HT-29 (cell line): Measurements from ENCODE around the gene GPR146. TPM values are rescaled to one million over a fixed set of nuclear protein-coding genes. Genes with fewer than 3 reads are reported as not detected.

Experiments used
- DNase-seq: peaks from one replicate; pipeline ENCODE4 v3.0.0-alpha.2; 2015; ENCODE audit warnings: low spot score
- total RNA-seq: library from RNA; depleted of rRNA; stranded (reverse); fragments of >200 nt; shearing (Covaris generic); gene quantifications from 2 replicates; pipeline ENCODE4 v1.2.3, GENCODE V29; 2014

GPR146 gene
- total RNA-seq, 1 experiment from 2014 or later = 4.3 TPM

DNA sequence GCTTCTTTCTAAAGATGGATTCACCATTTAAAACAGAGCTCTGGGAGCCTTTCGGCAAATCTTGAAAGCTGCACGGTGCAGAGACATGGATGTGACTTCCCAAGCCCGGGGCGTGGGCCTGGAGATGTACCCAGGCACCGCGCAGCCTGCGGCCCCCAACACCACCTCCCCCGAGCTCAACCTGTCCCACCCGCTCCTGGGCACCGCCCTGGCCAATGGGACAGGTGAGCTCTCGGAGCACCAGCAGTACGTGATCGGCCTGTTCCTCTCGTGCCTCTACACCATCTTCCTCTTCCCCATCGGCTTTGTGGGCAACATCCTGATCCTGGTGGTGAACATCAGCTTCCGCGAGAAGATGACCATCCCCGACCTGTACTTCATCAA is 47.3 kb downstream of the GPR146 start:
- DNase-seq = no peak

DNA sequence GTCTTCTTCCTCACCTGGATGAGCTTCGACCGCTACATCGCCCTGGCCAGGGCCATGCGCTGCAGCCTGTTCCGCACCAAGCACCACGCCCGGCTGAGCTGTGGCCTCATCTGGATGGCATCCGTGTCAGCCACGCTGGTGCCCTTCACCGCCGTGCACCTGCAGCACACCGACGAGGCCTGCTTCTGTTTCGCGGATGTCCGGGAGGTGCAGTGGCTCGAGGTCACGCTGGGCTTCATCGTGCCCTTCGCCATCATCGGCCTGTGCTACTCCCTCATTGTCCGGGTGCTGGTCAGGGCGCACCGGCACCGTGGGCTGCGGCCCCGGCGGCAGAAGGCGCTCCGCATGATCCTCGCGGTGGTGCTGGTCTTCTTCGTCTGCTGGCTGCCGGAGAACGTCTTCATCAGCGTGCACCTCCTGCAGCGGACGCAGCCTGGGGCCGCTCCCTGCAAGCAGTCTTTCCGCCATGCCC is 47.9 kb downstream of the GPR146 start:
- DNase-seq = no peak

DNA sequence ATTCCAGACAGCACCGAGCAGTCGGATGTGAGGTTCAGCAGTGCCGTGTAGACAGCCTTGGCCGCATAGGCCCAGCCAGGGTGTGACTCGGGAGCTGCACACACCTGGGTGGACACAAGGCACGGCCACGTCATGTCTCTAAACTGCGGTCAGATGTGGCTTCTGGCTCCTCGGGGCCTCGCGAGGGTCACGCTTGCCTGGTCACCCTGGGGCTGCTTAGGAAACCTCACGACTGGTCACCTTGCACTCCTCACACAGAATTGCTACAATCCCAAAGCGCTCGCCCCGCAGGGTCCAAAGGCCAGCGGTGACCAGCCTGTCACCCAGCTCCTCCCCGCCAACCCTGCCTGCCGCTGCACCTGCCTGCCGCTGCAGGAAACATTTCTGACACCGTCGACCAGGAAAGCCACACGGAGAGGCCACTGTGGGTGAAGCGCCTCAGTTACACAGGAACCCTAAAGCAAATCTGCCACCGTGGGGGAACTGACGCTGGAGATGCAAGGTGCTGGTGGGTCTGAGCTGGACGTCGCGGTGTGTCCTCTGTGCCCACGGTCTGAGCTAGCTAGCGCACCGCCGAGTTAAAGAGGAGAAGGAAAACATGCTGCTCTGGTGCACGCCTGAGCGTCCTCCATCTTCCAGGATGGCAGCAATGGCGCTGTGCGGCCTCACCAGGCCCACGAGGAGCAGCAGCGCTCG is 48.6 kb downstream of the GPR146 start:
- DNase-seq = no peak

DNA sequence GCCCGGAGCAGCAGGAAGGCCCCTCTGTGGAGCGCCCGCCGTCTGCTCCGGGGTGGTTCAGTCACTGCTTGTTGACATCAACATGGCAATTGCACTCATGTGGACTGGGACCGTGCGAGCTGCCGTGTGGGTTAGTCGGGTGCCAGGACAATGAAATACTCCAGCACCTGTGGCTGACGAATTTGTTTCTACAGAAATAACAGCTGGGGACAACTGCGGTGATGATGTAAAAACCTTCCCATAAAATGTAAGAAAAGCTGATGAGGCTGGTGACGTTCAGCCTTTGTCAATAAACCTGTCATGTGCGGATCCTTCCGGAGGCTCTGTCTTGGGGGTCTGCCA is 49.1 kb downstream of the GPR146 start:
- no peak for DNase-seq

DNA sequence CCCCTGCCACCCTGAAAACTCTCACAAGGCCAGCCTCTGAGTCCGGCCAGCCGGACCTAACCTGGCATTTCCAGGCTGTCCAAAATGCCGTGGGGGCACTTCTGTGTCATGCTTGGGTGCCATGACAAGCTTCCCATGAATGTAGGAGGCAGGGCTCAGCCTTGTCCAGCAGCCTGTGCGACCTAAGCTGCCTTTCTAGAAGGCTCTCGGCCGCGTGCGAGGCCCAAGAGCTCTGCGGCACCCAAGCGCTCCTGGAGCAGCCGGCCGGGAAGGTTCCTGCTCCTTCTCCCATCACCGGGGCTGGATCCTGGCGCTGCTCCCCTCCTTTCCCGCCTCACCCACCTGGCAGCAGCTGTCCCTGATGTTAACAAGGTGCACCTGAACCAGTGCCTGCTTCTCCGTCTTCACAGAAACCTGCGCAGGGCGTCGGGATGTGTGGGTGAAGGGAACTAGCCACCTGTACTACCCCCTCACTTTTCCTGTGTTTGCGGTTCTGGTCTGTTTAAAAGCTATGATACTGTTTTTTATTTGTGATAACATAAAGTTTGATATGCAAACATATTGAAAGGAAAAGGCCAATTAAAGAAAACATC is 49.7 kb downstream of the GPR146 start:
- no peak for DNase-seq

DNA sequence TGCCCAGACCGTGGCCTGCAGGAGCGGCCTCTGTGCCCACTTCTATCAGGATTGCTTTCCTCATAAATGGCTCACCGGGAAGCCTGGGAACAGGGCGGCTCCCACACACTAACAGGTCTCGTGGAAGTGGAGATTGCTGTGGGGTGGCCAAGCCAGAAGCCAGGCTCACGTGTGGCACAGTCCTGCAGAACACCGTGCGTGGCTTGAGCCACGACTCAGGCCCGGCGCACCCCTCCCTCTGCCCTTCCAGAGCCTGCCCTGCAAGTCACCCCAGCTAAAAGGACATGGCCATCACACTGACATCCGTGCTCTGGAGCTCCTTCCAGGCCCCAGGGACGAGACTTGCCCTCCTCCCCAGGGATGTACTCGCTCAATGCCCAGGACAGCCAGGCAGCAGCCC is 50.5 kb downstream of the GPR146 start:
- no peak for DNase-seq

DNA sequence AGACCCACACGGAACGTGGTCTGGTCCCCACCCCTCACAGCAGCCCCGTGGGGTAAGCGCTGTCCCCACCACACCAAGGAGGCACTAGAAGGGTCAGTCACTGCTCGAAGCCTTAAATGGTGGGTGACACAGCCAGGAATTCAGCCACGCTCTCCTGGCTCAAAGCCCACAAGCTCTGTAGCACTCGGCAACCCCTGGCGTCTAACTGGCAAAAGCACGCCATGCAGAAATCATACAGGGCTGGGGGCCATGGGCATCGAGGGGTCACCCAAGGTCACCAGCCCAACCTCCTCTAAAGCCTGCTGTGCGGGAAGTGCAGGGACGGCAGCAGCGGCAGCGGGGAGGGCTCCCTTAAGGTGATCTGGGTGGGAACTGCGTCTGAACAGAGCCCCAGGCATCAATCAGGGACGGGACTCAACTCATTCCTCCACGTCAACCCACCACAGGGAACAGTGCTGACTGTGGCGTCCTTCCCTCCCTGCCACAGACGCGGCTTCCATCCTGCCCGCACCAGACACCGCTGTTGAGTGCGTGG is 51.3 kb downstream of the GPR146 start:
- no peak for DNase-seq

DNA sequence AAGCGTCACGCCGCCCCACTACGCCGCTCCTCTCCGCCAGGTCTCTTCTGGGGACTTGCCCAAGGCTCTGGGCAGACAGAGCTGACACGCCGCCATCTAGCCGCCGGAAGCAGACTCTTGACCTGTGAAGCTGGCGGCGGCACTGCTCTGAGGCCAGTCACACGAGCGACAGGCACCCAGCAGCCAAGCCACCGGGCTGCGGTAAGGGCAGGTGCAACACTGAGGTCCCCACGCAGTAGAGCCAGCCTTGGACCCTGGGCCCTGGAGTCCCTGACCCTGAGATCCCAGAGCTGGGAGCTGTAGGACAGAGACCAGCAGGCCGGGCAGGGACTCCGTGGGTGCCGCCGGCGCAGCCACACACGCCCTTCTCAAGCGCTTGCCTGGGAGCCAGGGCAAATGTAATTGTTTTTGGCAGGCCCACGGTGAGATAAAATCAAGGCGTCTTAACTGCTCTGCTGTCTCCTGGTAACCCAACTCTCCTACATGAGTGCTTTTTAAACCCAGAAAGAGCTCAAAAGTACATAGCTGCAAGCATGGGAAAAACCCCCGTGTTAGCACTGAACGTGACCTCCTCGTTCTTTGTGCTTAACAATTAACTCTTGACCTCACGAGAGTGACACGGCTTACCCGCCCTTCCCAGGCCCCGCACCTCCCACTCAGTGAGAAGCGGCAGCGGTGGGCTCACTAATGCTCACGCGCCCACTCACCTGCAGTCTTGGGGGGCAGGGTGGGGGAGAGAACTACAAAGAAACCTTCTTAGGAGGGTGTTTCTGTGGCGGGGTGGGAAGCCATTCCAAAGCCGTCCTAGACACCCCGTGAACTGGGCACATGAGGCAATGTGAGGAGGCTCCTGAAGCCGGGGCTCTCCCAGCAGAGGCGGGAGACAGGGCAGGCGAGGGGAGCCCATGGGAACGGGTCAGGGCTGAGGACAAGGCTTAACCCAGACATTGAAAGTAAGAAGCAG is 52.1 kb downstream of the GPR146 start:
- no peak for DNase-seq

DNA sequence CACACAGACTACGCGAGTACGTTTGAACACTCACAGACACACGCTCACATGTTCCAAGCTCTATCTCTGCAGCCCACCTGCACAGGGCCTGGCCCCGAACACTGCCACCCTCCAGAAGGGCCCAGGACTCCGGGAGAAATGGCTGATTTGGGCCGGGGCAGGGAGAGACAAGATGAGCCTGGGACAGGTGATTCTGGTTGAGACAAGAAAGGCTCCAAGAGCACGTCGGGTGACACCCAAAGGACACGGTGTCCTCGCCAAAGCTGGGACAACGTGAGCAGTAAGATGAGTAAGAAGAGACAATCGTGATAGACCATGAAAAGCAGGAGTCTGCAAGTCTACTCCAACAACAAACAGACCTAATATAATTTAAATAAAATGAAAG is 52.8 kb downstream of the GPR146 start:
- DNase-seq = no peak

DNA sequence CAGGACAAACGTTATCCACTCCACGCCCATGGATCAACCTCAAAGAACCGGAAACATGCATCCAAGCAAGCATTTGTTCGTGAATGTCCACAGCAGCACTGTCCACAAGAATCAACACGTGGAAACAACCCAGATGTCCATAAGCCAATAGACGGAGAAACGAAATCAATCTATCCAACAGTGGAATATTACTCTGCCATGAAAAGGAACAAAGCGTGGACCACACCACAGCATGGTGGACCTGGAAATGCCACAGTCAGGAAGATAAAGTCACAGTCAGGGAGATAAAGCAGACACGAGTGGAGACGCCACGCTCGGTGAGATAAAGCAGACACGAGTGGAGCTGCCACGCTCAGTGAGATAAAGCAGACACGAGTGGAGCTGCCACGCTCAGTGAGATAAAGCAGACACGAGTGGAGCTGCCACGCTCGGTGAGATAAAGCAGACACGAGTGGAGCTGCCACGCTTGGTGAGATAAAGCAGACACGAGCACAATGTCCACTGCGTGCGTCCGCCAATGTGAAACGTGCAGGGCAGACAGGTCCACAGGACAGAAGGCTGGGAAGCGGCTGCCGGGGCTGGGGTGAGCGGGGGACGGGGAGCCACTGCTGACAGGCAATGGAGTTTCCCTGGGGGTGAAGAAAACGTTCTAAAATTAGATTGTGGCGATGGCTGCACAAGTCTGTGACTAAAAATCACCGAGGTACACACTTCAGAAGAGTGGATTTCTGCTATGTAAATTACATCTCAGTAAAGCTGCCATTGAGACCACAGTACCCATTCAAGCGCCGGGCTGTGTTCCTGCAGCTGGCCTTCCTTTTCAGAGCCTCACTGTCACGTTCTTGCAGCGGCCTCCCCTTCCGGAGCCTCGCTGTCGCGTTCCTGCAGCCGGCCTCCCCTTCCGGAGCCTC is 54.2 kb downstream of the GPR146 start:
- no peak for DNase-seq

DNA sequence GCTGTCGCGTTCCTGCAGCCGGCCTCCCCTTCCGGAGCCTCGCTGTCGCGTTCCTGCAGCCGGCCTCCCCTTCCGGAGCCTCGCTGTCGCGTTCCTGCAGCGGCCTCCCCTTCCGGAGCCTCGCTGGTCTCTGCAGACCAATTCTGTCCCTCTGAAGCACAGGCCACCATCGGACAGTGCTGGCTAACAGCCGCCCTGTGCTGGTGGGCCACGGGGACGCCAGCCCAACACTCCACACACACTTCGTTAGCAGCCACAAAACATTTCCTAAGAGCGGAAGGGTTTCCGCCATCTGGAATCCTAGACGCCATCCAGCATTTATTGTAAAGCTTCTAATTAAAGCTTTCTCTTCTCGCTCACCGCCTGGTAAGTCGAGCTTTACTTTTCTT is 54.8 kb downstream of the GPR146 start:
- DNase-seq = no peak

DNA sequence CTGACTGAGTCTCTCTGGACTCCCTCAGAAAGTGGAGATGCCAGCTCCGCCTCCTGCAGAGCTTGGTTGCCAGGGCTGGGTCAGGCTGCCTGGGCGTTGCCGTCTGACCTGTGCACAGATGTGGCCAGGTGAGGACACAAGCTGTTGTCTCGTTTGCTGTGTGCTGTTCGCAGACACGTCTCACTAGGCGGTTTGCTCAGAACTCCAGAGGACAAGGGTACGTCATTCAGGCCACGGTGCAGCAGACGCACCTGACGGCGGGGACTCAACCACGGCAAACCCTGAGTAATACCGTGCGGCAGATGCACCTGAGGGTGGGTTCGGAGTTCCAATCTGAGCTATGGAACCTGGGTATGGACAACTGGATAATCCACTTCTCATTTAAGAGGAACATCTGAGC is 55.3 kb downstream of the GPR146 start:
- no peak for DNase-seq

DNA sequence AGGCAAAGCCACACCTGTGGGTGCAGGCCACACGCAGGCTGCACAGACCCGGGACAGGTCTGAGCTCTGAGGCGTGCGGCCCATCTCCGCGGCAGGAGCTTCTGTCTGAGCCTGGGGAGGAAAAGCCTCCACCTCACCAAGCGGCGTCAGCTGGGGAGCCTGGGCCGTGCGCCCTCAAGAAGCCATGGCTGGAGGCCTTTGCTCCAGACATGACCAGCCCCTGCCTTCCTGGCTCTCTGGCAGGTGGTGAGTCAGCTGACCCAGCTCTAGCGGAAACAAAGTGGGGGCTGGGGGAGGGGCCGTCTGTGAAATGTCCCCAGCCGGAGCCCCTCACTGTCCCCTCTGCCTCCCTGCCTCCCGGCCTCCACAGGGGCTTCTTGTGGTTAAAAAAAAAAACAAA is 56.0 kb downstream of the GPR146 start:
- DNase-seq = no peak

DNA sequence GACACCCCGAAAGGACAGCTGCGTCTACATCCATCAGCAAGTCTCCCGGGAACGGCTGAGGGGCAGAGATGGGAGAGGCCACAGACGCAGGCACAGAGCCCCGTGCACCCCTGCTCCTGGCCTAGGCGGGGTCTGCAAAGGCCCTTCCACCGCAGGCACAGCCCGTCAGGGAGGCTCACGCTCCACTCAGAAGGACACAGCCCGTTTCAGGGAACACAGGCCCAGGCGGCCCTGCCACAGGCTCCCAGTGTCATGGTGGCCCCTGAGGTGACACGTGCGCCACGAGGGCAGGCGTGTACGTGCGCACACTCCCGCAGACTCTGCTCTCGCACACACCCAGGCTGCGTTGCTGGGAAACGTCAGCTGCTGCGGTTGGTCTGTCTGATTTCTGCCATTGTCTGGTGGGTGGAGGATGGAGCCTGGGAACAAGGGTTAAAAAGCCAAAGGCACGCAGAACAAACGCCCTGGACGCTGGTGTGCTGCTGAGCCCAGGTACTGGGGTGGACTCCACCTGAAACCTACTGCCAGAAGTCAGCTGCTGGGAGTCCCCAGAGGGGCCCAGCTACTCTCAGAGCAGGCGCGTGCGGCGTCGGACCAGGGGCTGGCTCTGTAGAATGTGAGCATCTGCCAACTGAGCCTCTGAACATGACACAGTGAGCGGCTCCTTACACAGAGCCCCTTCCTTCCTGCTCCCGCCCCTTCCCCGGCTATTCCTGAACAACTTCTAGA is 56.7 kb downstream of the GPR146 start:
- DNase-seq = no peak

DNA sequence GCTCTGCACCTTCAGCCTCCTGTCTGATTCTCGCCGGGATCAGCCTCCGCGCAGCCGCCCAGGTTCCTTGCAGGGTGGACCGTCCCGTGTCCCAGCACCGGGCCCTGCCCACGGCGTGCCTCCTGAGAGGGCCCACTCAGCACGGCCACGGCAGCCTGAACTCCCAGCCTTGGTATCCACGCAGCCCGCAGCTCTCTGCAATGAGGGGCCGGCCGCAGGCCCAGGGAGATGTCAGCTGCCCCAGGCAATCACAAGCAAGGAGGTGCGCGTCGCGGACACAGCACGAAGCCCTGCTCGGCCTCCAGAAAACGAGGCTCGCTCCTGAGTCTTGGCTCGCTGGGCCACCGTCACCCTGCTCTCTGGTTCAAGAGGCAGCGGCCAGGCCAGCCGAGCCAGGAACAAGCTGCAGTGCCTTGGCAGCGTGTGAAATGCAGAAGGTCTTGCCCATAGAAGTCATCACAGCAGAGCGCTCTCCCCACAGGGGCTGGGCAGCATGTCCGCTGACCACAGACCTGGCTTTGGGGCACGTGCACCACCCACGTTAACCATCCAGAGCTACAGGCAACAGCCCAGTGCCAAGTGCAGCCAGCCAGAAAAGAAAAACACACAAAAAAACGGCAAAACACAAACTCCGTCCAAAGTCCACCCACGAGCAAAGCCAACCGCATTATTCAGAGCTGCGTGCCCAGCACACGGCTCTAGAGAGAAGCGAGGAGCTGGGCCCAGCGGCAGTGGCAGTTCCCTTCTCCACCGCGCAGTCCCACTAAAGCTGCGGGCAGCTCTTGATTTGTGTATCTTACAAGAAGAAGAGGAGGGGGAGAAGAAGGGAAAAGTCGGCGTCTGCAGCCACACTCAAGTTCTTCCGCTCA is 57.5 kb downstream of the GPR146 start:
- DNase-seq = no peak

DNA sequence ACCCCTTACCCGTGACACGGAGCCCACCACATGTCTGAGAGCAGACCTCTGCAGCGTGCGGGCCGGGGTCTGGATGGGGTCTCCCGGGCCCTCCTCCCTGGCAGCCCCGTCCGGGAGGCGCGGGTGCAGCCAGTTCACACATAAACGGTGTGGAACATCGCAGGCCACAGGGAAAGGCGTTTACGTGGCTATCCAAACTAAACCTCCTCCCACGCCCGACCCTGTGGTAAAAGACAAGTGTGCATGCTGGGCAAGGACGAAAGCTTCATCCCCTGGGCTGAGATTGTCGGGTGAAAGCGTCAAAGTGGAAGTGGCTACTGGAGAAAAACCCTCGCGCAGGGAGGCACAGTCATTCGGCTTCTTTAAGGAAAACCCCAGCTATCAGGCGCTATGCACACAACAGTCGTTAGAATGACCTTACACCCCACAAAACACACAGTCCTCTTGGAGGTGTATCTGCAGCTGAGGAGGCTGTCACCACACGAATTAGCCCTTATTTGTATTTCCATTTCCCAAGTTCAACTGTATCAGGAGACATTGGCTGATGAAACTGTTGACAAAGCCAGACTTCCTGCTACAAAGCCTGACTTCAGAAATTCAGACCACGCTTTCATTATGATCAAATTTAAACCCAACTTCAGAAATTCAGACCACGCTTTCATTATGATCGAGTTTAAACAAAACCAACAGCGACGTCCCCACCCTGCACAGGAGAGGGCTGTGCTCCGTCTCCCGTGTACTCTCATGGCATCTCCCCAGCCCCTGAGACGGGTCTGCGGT is 58.9 kb downstream of the GPR146 start:
- DNase-seq = no peak

DNA sequence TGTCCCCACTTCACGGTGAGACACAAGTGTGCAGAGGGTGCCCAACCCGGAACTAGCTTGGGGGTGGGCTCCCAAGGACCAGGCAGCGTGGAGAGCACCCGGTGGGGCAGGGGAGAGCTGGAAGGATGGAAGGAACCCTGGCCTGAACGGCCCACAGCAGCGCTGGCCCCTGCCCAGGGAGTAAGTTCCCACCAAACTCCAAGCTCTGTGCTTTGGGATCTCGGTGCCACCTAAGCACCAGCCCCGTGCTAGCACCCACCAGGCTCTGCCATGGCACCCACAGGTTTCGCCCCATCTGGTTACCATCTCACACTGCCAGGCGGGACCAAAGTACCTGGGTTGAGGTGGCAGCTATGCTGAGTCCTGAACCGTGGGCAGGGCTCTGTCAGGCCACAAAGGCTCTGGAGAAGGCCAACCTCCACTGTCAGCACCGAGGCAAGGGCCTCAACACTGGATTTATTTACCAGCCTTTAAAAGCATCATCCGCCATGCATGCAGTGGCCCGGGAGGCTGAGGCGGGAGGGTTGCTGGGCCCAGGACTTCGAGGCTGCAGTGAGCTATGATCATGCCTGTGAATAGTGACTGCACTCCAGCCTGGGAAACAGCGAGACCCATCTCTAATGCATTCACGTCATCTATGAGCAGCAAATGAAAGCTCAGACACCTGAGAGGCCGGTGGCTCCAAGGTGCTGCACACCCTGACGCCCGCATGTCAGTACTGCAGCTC is 59.6 kb downstream of the GPR146 start:
- DNase-seq = no peak

DNA sequence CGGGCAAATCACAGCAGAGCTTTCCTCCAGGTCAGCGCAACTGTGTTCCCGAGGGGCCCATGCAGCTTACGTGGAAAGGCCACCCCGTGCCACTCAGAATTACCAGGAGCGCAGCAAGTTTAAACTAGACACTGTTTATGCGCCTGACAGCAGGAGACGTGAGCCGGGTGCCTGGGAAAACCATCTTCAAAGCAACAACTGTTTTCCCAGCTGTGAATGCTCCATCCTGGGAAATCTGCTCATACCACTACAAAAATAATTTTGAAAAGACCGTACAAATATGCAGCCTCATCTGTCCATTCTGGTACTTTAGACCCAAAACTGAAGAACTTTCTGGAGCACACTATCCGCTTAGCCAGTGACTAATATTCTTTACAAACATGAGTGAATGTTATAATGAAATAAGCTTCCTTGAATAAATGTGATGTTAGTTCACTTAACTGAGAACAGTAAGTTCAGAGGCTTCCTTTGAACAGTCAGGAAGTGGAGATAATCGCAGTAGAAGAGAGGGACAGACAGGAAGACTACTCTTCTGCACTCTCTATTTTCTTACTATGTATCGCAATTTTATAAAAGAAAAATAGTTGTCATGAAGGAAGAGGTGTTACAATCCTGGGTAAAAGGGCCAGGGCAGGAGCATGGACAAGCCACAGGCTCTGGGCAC is 60.3 kb downstream of the GPR146 start:
- no peak for DNase-seq
